Ectodermal cell (in vitro differentiated cells): ENCODE results near the gene RAB11FIP3.

Experiments used
- H3K27ac ChIP-seq: 2 replicates; pipeline ENCODE4 v1.7.0; 2013; ENCODE audit warnings: mild to moderate bottlenecking, low read depth, low read length; ENCODE audit not compliant: insufficient read depth, poor library complexity, severe bottlenecking
- H3K27me3 ChIP-seq: 2 replicates; pipeline ENCODE4 v1.7.0; 2013; ENCODE audit warnings: mild to moderate bottlenecking, low read length; ENCODE audit not compliant: insufficient read depth, control insufficient read depth, poor library complexity, severe bottlenecking
- H3K36me3 ChIP-seq: one replicate; pipeline ENCODE4 v1.7.0; 2013; ENCODE audit warnings: low read length; ENCODE audit not compliant: control insufficient read depth, insufficient read depth
- H3K4me1 ChIP-seq: one replicate; pipeline ENCODE4 v1.7.0; 2013; ENCODE audit warnings: low read length; ENCODE audit not compliant: control insufficient read depth, insufficient read depth
- H3K4me3 ChIP-seq: 2 replicates; pipeline ENCODE4 v1.7.0; 2013; ENCODE audit warnings: low read depth, low read length, control low read depth; ENCODE audit not compliant: insufficient read depth
- H3K9me3 ChIP-seq: 2 replicates; pipeline ENCODE4 v1.7.0; 2013; ENCODE audit warnings: mild to moderate bottlenecking, low read length, moderate library complexity; ENCODE audit not compliant: control insufficient read depth
- WGBS, 2 experiments: methylation state at CpG; one replicate each; pipeline ENCODE4 v1.1.7; 2013; ENCODE audit warnings: missing lambda C conversion rate in 2 of 2; 5-methylcytosine and 5-hydroxymethylcytosine counted together

Gene RAB11FIP3

DNA sequence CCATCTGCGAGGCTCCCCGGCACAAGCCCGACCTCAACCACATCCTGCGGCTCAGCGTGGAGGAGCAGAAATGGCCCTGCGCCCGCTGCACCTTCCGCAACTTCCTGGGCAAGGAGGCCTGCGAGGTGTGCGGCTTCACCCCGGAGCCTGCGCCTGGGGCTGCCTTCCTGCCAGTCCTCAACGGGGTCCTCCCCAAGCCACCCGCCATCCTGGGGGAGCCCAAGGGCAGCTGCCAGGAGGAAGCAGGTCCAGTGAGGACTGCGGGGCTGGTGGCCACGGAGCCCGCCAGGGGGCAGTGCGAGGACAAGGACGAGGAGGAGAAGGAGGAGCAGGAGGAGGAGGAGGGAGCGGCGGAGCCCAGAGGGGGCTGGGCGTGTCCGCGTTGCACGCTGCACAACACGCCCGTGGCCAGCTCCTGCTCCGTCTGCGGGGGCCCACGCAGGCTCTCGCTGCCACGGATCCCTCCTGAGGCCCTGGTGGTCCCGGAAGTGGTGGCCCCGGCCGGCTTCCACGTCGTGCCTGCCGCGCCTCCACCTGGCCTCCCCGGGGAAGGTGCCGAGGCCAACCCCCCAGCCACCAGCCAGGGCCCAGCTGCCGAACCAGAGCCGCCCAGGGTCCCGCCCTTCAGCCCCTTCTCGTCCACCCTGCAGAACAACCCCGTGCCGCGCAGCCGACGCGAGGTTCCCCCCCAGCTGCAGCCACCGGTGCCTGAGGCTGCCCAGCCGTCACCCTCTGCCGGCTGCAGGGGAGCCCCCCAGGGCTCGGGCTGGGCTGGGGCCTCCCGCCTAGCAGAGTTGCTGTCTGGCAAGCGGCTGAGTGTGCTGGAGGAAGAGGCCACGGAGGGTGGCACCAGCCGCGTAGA, 121.7 kb downstream of the RAB11FIP3 start:
- WGBS, 2 experiments, result 86 to 87% methylated on average over 60 of the region's 60 CpGs
- Histone ChIP-seq H3K9me3 (no peaks in the 10 kb centered on the region), H3K27ac (no peak overlapping the region), H3K4me1 (peaks cover 6% of the 10 kb centered on the region), H3K4me3 (no peak overlapping the region), H3K27me3 (no peaks in the 10 kb centered on the region), H3K36me3 (peaks cover 5% of the 10 kb centered on the region)

DNA sequence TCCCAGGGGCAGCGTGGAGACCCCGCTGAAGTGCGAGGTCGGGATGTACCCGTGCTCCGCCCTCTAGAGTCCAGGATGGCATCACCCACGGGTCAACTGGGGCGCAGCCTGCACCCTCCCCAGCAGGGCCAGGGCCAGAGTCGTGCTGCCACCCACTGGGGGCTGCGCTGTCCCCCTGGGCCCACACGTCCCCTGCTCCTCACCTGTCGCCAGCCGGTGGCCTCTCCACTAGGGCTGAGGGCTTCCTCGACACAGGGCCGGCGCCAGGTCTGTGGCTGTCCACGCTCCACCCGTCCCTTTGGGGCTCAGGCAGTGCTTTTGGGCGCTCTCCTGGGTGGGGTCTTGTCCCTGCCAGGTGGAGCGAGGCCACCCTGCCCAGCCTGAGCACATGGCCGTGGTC, 123.1 kb downstream of the RAB11FIP3 start:
- H3K27me3 ChIP-seq, result no peaks in the 10 kb centered on the region
- no peaks in the 10 kb centered on the region for H3K9me3 ChIP-seq
- 96% methylated on average over 21 of the region's 21 CpGs for WGBS, 2 experiments
- H3K4me3 ChIP-seq, result no peak overlapping the region
- H3K27ac ChIP-seq, result no peak overlapping the region
- peaks cover 5% of the 10 kb centered on the region for H3K36me3 ChIP-seq
- H3K4me1 ChIP-seq, result peaks cover 1% of the 10 kb centered on the region

DNA sequence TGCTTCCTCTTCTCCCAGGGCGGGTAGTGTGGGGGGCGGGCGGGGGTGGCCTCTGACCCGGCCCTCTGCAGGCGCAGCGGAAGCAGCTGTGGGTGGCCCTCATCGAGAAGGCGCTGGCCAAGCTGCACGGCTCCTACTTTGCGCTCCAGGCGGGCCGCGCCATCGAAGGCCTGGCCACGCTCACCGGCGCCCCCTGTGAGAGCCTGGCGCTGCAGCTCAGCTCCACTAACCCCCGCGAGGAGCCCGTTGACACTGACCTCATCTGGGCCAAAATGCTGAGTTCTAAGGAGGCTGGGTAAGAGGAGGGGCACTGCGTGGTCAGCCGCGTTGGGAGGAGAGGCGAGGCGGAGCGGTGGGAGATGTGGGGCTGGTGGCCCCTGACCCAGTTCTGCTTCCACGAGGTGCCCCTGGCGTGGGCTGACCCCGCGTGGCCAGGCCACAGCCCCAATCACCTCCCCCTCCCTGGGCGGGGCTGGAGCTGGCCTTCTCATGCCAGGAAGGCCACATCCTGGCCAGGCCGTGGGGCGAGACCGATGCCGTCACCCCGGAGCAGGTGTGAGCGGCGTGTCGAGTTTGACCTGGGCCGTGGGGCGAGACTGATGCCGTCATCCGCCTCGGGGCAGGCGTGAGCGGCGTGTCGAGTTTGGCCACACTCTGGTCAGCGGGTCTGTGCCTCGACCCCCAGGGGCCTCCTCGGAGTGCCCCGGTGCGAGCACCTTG, 124.3 kb downstream of the RAB11FIP3 start:
- Histone ChIP-seq H3K4me1 (no peaks in the 10 kb centered on the region), H3K9me3 (no peaks in the 10 kb centered on the region), H3K4me3 (no peak overlapping the region), H3K27ac (no peak overlapping the region), H3K27me3 (no peaks in the 10 kb centered on the region), H3K36me3 (peaks cover 5% of the 10 kb centered on the region)
- 95% methylated on average over 54 of the region's 54 CpGs for WGBS, 2 experiments

DNA sequence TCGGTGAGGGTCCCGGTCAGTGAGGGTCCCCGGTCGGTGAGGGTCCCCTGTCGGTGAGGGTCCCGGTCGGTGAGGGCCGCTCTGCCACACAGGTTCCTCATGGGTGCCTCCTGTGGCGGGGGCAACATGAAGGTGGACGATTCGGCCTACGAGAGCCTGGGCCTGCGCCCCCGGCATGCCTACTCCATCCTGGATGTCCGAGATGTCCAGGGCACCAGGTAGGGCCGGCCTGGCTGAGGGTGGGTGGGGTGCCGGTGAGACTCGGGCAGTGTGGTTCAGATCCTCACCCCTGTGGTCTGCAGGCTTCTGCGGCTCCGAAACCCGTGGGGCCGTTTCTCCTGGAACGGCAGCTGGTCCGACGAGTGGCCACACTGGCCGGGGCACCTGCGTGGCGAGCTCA, 125.8 kb downstream of the RAB11FIP3 start:
- H3K27me3 ChIP-seq, result no peaks in the 10 kb centered on the region
- H3K9me3 ChIP-seq, result no peaks in the 10 kb centered on the region
- H3K27ac ChIP-seq, result no peak overlapping the region
- WGBS, 2 experiments, result 97% methylated on average over 28 of the region's 28 CpGs
- peaks cover 5% of the 10 kb centered on the region for H3K36me3 ChIP-seq
- no peaks in the 10 kb centered on the region for H3K4me1 ChIP-seq
- H3K4me3 ChIP-seq, result no peak overlapping the region

DNA sequence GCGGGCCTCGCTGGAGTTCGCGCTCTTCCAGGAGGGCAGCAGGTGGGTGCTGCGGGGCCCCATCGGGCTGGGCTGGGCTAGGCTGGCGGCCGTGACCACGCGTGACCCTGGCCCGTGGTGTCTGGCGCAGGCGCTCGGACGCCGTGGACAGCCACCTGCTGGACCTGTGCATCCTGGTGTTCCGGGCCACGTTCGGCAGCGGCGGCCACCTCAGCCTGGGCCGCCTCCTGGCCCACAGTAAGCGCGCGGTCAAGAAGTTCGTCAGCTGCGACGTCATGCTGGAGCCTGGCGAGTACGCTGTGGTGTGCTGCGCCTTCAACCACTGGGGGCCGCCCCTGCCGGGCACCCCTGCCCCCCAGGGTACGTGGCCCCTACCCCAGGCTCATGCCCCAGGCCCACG, 126.7 kb downstream of the RAB11FIP3 start:
- no peaks in the 10 kb centered on the region for H3K27me3 ChIP-seq
- no peaks in the 10 kb centered on the region for H3K4me1 ChIP-seq
- 97% methylated on average over 35 of the region's 35 CpGs for WGBS, 2 experiments
- no peak overlapping the region for H3K4me3 ChIP-seq
- no peaks in the 10 kb centered on the region for H3K9me3 ChIP-seq
- no peak overlapping the region for H3K27ac ChIP-seq
- peaks cover 5% of the 10 kb centered on the region for H3K36me3 ChIP-seq

DNA sequence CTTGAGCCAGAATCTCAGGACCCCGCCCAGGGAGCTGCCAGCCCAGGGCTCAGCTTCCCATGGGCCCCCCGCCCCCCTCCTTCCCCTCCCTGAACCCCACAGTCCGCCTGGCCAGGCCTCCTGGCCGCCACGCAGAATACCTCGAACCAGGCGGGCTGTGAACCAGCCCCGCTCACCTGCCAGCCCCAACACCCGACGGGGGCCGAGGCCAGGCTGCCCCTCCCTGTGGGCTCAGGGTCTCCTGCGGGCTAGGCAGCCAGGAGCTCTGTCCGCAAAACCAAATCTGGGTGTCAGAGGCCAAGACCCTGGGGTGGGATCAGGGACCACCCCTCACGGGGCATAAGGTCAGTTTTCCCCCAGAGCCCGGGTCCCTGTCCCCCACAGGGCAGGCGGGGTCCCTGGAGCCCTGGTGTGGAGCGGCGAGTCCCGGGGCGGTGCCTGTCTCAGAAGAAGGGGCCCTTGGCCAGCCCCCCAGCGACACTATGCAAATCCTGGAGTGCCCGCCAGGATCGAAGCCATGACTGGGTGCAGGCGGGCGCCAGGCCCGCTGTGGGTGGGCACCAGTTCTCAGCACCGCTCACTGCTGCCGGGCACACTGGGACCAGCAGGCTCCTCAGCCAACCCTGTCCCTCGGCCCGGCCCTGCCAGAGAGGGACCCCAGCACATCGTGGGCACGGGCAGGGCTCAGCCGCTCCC, 128.3 kb downstream of the RAB11FIP3 start:
- Histone ChIP-seq H3K36me3 (peaks cover 5% of the 10 kb centered on the region), H3K27ac (no peak overlapping the region), H3K9me3 (no peaks in the 10 kb centered on the region), H3K4me1 (no peaks in the 10 kb centered on the region), H3K27me3 (peaks cover 8% of the 10 kb centered on the region), H3K4me3 (no peak overlapping the region)
- 94% methylated on average over 33 of the region's 33 CpGs for WGBS, 2 experiments

DNA sequence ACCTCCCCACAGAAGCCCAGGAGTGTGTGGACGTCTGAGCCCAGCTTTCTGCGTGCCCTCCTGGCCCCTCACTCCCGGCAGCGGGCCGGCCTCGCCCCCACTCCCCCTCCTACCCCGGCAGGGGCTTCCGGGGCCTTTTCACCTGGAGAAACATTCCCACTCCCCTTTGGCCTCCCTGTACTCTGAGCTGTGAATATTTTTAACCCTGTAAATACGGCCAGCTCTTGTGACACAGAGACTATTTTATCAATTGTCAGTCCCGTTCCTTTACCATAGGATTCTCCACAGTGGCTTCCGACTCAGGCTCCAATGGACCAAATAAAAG, 128.8 kb downstream of the RAB11FIP3 start:
- Histone ChIP-seq H3K9me3 (no peaks in the 10 kb centered on the region), H3K27ac (no peak overlapping the region), H3K27me3 (peaks cover 13% of the 10 kb centered on the region), H3K36me3 (peaks cover 5% of the 10 kb centered on the region), H3K4me3 (no peak overlapping the region), H3K4me1 (peaks cover under 1% of the 10 kb centered on the region)
- WGBS, 2 experiments, result 82 to 89% methylated on average over 11 of the region's 11 CpGs

DNA sequence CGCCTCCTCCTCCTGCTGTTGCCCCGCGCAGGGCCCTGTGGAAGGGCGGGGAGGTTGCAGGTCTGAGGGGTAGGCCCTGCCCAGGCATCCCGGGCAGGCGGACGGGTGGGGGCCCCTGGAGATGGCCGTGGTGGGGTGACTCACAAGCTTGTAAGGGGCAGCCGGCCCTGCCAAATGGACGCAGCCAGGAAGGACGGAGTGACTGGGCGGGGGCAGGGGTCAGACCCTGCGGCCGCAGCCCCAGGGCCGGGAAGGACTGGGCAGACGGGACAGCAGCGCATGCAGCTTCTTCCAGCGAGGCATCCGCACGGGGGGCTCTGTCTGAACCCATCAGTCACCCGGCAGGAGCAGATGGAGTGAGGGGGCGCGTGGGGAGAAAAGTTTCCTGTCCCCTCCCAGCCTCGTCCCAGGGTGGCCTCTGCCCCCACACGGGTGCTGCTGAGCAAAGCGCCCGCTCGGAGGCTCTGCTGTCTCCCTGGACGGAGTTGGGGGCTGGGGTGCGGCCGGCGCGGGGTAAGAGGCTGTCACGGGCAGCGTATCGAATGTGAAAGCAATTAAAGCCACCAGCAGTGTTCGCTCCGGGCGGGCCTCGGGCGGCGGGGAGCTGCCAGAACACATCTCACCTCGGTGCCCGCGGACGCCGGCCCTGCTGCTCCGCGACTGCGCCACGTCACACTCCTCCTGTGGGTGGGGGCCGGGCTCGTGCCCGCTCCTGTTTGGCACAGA, 129.4 kb downstream of the RAB11FIP3 start:
- Histone ChIP-seq H3K9me3 (no peaks in the 10 kb centered on the region), H3K27ac (no peak overlapping the region), H3K36me3 (peaks cover 5% of the 10 kb centered on the region), H3K27me3 (peaks cover 19% of the 10 kb centered on the region), H3K4me1 (peaks cover 5% of the 10 kb centered on the region), H3K4me3 (no peak overlapping the region)
- 91 to 93% methylated on average over 54 of the region's 54 CpGs for WGBS, 2 experiments

DNA sequence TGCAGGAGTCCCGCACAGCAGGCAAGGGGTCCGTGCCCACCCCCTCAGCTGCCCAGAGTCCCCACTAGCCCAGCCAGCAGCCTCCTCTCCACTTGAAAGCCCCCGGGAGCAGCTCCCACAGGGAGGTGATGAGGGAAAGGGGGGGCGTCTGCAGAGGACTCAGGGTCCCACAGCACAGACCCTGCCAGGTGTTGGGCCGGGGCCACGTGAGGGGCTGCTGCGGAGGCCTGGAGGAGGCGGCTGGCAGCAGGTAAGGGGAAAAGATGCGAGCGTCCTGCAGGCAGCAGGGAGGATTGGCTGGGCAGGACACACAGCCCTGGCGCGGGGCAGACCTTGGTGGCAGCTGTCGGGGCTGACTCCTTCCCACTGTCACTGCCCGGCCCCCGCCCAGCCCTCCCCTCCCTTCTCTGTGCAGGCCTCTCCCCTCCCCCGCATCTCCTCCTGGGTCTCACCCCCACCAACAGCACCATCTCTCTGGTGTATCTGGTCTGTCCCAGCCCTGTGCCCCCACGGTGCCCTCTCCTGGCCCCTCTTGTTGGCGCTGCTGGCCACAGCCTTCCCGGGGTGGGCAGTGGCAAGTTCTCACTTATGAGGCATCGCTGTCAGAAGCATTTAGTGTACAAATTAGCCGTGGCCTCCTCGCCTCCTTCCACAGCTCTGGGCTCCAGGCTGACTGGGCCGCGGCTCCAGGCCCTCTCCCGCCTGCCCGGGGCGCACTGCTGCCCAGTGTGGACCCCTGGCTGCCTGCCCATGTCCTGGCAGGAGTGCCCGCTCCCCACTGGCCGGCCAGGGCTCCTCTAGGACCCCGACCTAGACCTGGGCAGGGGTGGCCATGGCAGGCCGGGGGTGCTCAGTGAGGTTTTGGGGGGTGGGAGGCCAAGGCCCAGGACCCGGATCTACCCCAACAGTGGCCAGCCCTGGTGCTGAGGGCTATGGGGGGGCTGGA, 130.4 kb downstream of the RAB11FIP3 start:
- 87% methylated on average over 32 of the region's 32 CpGs for WGBS, 2 experiments
- Histone ChIP-seq H3K27ac (no peak overlapping the region), H3K27me3 (peaks cover 29% of the 10 kb centered on the region), H3K36me3 (peaks cover 5% of the 10 kb centered on the region), H3K9me3 (no peaks in the 10 kb centered on the region), H3K4me3 (no peak overlapping the region), H3K4me1 (peaks cover 5% of the 10 kb centered on the region)
